Stimulated activated CD8-positive, alpha-beta memory T cell treated with anti-CD3 and anti-CD28 coated beads, Interleukin-2, amount 100 ng/mL, for 48 hours (primary cell): ENCODE data around the gene DNAH17.

ENCODE experiments used
- DNase-seq, 2 donors: peaks; one replicate each; pipeline ENCODE4 v3.0.0-alpha.2; 2020; ENCODE audit warnings: low read depth in 2 of 2

DNAH17 gene

GRCh38 chr17:78430892-78431691, 146.1 kb downstream of the DNAH17 start:
- DNase-seq: no peak

GRCh38 chr17:78429618-78429995, 147.6 kb downstream of the DNAH17 start:
- no peak for DNase-seq

- DNase-seq: no peak
Measured at GRCh38 chr17:78428836-78429617, 148.2 kb downstream of the DNAH17 start.

- DNase-seq: no peak
Measured at GRCh38 chr17:78428025-78428575, 149.1 kb downstream of the DNAH17 start.

GRCh38 chr17:78427140-78427539, 150.1 kb downstream of the DNAH17 start:
- no peak for DNase-seq

- no peak for DNase-seq
Measured at GRCh38 chr17:78426293-78426879, 150.8 kb downstream of the DNAH17 start.

GRCh38 chr17:78425429-78425828, 151.8 kb downstream of the DNAH17 start:
- no peak for DNase-seq

GRCh38 chr17:78423961-78424675, 153.1 kb downstream of the DNAH17 start:
- DNase-seq: no peak

GRCh38 chr17:78422872-78423588, 154.2 kb downstream of the DNAH17 start:
- no peak for DNase-seq

GRCh38 chr17:78422267-78422605, 155.0 kb downstream of the DNAH17 start:
- DNase-seq: no peak

- peak; percentile 54 to 63 for DNase-seq
Measured at GRCh38 chr17:78421534-78422266, 155.5 kb downstream of the DNAH17 start.

GRCh38 chr17:78421084-78421533, 156.1 kb downstream of the DNAH17 start:
- DNase-seq: no peak

- no peak for DNase-seq
Measured at GRCh38 chr17:78419970-78420815, 157.0 kb downstream of the DNAH17 start.

GRCh38 chr17:78418326-78419026, 158.7 kb downstream of the DNAH17 start:
- DNase-seq: no peak

- no peak for DNase-seq
Measured at GRCh38 chr17:78417531-78417909, 159.7 kb downstream of the DNAH17 start.

GRCh38 chr17:78416791-78417530, 160.2 kb downstream of the DNAH17 start:
- no peak for DNase-seq

- DNase-seq: no peak
Measured at GRCh38 chr17:78415821-78416711, 161.1 kb downstream of the DNAH17 start.
